K562 (cell line): Measurements from ENCODE around the gene CD248.

Experiments
- ADNP ChIP-seq: fragments of 200-800 bp; sonication (Bioruptor generic); IDR thresholded peaks from 2 replicates; pipeline ENCODE4 v1.6.1; 2016; ENCODE audit warnings: missing genetic modification characterization, missing compliant biosample characterization
- ARID3A ChIP-seq: IDR thresholded peaks from 2 replicates; pipeline ENCODE4 v1.6.1; 2012; ENCODE audit warnings: low read depth, low read length, improper control_type of control experiment, borderline replicate concordance
- ELF1 ChIP-seq: fragments of 200-800 bp; sonication (Bioruptor generic); IDR thresholded peaks from 2 replicates; pipeline ENCODE4 v1.6.1; 2016; ENCODE audit warnings: missing genetic modification characterization, missing compliant biosample characterization
- FOSL1 ChIP-seq: fragments of 200-800 bp; sonication (Bioruptor generic); conservative IDR thresholded peaks from 2 replicates; pipeline ENCODE4 v1.6.1; 2016; ENCODE audit warnings: missing genetic modification characterization, missing compliant biosample characterization
- LEF1 ChIP-seq: fragments of 450-650 bp; IDR thresholded peaks from 2 replicates; pipeline ENCODE4 v1.6.1; 2016; ENCODE audit warnings: mild to moderate bottlenecking
- MBD1 ChIP-seq: fragments of 250-450 bp; sonication (Bioruptor Pico); IDR thresholded peaks from 2 replicates; pipeline ENCODE4 v1.8.0; 2022; ENCODE audit warnings: inconsistent platforms
- NFIC ChIP-seq: fragments of 450-650 bp; IDR thresholded peaks from 2 replicates; pipeline ENCODE4 v1.6.1; 2017; ENCODE audit warnings: mild to moderate bottlenecking, inconsistent platforms
- RCOR1 ChIP-seq, 2 experiments: IDR thresholded peaks; 2 replicates each; pipeline ENCODE4 v1.6.1; 2012; ENCODE audit warnings: low read depth in 2 of 2, low read length in 2 of 2, borderline replicate concordance in 1 of 2, improper control_type of control experiment in 1 of 2
- SETDB1 ChIP-seq: IDR thresholded peaks from one replicate; pipeline ENCODE4 v1.6.1; 2012; ENCODE audit warnings: low read length, control low read depth, inconsistent platforms
- SIN3A ChIP-seq, 2 experiments: fragments of 150-350 bp in 1 of 2; IDR thresholded peaks; 2 replicates each; pipeline ENCODE4 v1.6.1; 2011 to 2016; ENCODE audit warnings: borderline replicate concordance in 2 of 2, low read depth in 2 of 2, low read length in 2 of 2, mild to moderate bottlenecking in 2 of 2, moderate library complexity in 2 of 2; ENCODE audit not compliant: control insufficient read depth in 1 of 2
- SMC3 ChIP-seq: conservative IDR thresholded peaks from 2 replicates; pipeline ENCODE4 v1.6.1; 2011; ENCODE audit warnings: low read depth, low read length, improper control_type of control experiment; ENCODE audit not compliant: insufficient read depth
- SP2 ChIP-seq: IDR thresholded peaks from 2 replicates; pipeline ENCODE4 v1.6.1; 2011; ENCODE audit warnings: mild to moderate bottlenecking, low read depth, low read length, moderate library complexity; ENCODE audit not compliant: poor library complexity, severe bottlenecking; ENCODE audit errors: extremely low read depth
- ZHX1 ChIP-seq: fragments of 150-350 bp; conservative IDR thresholded peaks from 2 replicates; pipeline ENCODE4 v1.6.1; 2014; ENCODE audit warnings: low read length
- TF ChIP-seq, protein P1 (sequence below): fragments of 250-450 bp; sonication (Bioruptor Pico); IDR thresholded peaks from 2 replicates; pipeline ENCODE4 v1.8.0; 2022; ENCODE audit warnings: moderate library complexity, mild to moderate bottlenecking, inconsistent platforms

DNA sequence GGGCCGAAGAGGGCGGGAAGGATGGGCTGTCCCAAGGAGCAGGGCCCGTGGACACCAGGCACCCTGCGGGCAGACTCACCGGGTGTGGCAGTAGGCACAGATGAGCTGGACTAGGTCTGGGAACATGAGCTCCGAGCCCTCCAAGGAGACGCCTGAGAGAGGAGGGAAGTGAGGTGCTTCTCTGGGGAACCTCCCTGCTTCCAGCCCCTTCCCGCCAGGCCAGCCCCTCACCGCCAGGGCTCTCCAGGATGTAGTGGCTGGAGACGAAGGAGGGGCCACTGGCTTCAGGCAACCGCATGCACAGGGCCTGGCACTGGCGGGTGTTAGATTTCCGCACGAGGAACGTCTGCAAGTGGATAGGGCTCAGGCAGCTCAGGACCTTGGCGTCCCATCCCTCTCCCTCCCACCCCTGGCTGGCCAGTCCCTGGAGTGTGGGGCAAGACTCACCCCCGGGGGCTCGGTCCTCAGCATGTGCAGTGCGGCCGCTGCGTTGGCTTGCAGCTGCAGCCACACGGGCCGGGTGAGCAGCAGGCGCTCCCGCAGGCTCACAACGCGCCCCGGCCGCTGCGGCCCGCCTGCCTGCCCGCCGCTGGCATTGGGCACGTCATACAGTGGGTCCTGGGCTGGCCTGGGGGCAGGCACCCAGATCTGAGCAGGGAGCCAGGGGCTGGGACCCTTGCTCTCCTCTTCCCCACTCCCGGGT is 18.8 kb upstream of the CD248 start:
- TF ChIP-seq ADNP (tag) (no peak), LEF1 (no peak), SETDB1 (no peak), NFIC (no peak), FOSL1 (no peak), ZHX1 (no peak), ARID3A (no peak), RCOR1 (IDR thresholded peaks at IDR 0.05; ENCODE audit: borderline replicate concordance in 1 of 2, low read depth in 2 of 2, low read length in 2 of 2) (no peak), MBD1 (CRISPR knock-in tag) (no peak), SP2 (no peak), ELF1 (no peak), SMC3 (no peak), SIN3A (IDR thresholded peaks at IDR 0.05; ENCODE audit: borderline replicate concordance in 2 of 2, control insufficient read depth in 1 of 2, low read depth in 2 of 2, low read length in 2 of 2) (no peak)
- TF ChIP-seq, protein P1, sequence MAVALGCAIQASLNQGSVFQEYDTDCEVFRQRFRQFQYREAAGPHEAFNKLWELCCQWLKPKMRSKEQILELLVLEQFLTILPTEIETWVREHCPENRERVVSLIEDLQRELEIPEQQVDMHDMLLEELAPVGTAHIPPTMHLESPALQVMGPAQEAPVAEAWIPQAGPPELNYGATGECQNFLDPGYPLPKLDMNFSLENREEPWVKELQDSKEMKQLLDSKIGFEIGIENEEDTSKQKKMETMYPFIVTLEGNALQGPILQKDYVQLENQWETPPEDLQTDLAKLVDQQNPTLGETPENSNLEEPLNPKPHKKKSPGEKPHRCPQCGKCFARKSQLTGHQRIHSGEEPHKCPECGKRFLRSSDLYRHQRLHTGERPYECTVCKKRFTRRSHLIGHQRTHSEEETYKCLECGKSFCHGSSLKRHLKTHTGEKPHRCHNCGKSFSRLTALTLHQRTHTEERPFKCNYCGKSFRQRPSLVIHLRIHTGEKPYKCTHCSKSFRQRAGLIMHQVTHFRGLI = no peak
